NB4 (cell line): ENCODE results near the gene SEMA6D.

Experiments used
- DNase-seq: peaks from one replicate; pipeline ENCODE4 v3.0.0; 2010; ENCODE audit warnings: low read depth
- H3K4me3 ChIP-seq: one replicate; pipeline ENCODE4 v1.5.1; 2011; ENCODE audit warnings: mild to moderate bottlenecking, low read depth, low read length, moderate library complexity
- MYC ChIP-seq: IDR thresholded peaks from 2 replicates; pipeline ENCODE4 v1.6.1; 2011; ENCODE audit warnings: low read depth, low read length
- POLR2A ChIP-seq: IDR thresholded peaks from 2 replicates; pipeline ENCODE4 v1.6.1; 2011; ENCODE audit warnings: mild to moderate bottlenecking; ENCODE audit not compliant: insufficient read length; ENCODE audit errors: extremely low read depth
- TF ChIP-seq, protein P1 (sequence below): IDR thresholded peaks from one replicate; pipeline ENCODE4 v1.5.1; 2012; ENCODE audit warnings: low read depth, low read length
- TF ChIP-seq, protein P2 (sequence below): IDR thresholded peaks from 2 replicates; pipeline ENCODE4 v1.6.1; 2011; ENCODE audit warnings: low read depth, low read length

The SEMA6D gene

DNA sequence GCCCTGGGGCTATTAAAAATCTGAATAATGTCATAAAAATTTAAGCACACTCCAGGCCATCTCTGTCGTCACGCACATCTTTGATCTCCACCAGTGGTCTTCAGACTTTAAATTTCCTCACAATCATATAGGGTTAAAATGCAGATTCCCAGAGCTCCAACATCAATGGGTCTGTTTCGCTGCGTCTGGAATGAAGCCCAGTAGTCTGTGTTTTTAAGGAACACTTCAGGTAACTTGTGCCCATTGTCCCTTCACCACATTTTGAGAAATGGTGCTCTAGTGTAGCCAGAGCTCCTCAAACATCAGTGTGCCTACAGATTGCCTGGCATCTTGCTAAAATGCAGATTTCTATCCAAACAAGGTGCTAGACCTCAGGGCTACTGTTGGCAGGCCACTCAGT is 9.8 kb downstream of the SEMA6D start:
- no peak overlapping the region for H3K4me3 ChIP-seq
- TF ChIP-seq POLR2A: no peak
- TF ChIP-seq, protein P1, sequence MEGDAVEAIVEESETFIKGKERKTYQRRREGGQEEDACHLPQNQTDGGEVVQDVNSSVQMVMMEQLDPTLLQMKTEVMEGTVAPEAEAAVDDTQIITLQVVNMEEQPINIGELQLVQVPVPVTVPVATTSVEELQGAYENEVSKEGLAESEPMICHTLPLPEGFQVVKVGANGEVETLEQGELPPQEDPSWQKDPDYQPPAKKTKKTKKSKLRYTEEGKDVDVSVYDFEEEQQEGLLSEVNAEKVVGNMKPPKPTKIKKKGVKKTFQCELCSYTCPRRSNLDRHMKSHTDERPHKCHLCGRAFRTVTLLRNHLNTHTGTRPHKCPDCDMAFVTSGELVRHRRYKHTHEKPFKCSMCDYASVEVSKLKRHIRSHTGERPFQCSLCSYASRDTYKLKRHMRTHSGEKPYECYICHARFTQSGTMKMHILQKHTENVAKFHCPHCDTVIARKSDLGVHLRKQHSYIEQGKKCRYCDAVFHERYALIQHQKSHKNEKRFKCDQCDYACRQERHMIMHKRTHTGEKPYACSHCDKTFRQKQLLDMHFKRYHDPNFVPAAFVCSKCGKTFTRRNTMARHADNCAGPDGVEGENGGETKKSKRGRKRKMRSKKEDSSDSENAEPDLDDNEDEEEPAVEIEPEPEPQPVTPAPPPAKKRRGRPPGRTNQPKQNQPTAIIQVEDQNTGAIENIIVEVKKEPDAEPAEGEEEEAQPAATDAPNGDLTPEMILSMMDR: no peak
- TF ChIP-seq, protein P2, sequence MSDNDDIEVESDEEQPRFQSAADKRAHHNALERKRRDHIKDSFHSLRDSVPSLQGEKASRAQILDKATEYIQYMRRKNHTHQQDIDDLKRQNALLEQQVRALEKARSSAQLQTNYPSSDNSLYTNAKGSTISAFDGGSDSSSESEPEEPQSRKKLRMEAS: no peak

DNA sequence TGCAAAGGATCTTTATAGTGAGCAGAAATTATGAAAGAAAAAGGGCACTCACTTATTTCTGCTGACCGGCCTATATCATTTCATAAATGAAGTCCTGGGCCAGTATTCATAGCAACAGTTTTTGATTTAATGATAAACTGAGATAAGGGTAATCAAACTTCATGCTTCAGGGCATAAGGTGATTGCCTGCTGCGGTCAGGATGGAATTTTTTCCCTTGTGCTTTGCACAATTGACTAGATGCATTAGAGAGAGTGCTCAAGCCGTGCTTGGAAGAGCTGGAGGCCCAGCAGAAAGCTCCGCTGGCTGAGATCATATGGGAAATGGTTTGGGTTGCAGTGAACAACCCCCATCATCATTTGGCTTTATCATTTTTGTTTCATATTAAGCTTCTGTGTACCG is 10.4 kb downstream of the SEMA6D start:
- TF ChIP-seq, protein P1: no peak
- TF ChIP-seq, protein P2: no peak
- TF ChIP-seq MYC: no peak
- TF ChIP-seq POLR2A: no peak
- no peak overlapping the region for H3K4me3 ChIP-seq
- no peak for DNase-seq

More for the DNA sequence above, 9.8 kb downstream of the SEMA6D start:
- no peak for DNase-seq

DNA sequence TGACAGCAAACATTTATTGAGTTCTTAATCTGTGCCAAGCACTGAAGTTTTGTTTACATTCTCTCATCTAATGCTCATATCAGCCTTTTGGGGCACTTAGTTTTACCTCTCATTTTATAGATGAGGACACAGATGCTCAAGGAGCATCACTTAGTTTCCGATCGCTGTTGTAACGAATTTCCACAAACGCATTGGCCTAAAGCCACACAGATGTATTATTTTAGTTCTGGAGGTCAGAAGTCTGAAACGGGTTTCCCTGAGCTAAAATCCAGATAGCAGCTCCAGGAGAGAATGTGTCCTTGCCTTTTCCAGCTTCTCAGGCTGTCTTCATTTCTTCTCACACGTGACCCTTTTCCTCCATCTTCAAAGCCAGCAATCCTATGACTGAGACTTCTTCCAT is 11.1 kb downstream of the SEMA6D start:
- DNase-seq: no peak
- H3K4me3 ChIP-seq: no peak overlapping the region
- TF ChIP-seq MYC (no peak), POLR2A (no peak)
- TF ChIP-seq, protein P2: no peak
- TF ChIP-seq, protein P1: no peak

DNA sequence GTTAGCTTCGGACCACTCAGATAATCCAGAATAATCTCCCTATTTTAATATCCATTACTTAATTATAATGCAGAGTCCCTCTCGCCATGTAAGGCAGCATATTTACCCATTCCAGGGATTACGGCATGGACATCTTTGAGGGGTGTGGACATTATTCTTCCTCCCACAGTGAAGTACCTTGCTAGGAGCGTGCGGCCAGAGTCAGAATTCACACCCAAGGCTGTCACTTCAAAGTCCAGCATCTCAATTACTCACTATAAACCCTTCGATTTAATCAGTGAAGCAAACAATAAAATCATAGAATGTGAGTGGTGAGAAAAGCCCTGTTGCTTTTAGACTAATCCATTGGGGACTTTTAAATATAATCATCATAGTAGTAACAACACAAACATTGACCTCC is 11.6 kb downstream of the SEMA6D start:
- H3K4me3 ChIP-seq: no peak overlapping the region
- TF ChIP-seq, protein P2: no peak
- TF ChIP-seq, protein P1: no peak
- no peak for TF ChIP-seq POLR2A
- TF ChIP-seq MYC: no peak
- DNase-seq: no peak

DNA sequence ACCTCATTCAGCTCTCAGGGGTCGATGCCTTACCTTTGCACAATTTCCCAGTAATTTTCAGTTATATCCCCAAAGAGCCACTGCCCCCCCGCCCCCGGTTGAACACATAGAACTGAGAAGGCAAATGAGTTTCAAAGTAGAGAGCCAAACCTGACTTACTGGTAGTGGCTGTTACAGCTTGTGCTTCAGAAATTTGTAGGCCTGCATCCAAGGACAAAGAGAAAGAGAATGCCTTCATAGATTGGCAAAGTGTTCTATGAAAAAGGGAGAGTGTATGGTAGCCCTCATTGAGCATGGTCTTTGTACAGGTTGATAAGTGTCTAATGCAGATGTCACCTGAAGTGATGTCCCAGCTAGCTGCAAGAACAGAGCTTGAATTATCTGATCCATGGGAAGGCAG is 13.9 kb downstream of the SEMA6D start:
- TF ChIP-seq, protein P1: no peak
- TF ChIP-seq MYC (no peak), POLR2A (no peak)
- TF ChIP-seq, protein P2: no peak
- DNase-seq: no peak
- H3K4me3 ChIP-seq: no peak overlapping the region

DNA sequence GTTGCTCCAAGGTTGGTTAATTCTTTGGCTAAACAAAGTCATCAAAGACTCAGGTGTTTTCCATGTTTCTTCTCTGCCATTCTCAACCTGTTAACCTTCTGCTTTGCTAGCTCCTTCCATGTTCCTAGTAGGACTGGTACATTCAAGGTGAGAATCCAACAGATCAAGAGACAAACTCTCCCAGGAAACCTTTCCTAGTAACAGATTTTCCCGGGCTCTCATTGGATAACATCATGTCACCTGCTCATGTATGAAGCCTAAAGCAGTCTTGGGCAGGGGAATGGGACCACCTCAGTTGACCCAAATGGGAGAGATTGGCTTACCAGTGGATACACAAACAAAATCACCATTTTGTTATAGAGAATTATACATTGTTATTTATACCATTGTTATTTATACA is 14.9 kb downstream of the SEMA6D start:
- DNase-seq: no peak
- no peak overlapping the region for H3K4me3 ChIP-seq
- TF ChIP-seq MYC: no peak
- TF ChIP-seq, protein P2: no peak
